Loucy (cell line): ENCODE results near the gene KRT80.

Experiments used
- EZH2phosphoT487 ChIP-seq: fragments of 200-600 bp; IDR thresholded peaks from 2 replicates; pipeline ENCODE4 v1.6.1; 2018; ENCODE audit warnings: antibody characterized with exemption, mild to moderate bottlenecking, moderate library complexity, borderline replicate concordance
- TF ChIP-seq, protein P1 (sequence below): fragments of 200-600 bp; sonication (generic); conservative IDR thresholded peaks from 2 replicates; pipeline ENCODE4 v1.5.1; 2014; ENCODE audit warnings: mild to moderate bottlenecking, antibody characterized with exemption, low read length

DNA sequence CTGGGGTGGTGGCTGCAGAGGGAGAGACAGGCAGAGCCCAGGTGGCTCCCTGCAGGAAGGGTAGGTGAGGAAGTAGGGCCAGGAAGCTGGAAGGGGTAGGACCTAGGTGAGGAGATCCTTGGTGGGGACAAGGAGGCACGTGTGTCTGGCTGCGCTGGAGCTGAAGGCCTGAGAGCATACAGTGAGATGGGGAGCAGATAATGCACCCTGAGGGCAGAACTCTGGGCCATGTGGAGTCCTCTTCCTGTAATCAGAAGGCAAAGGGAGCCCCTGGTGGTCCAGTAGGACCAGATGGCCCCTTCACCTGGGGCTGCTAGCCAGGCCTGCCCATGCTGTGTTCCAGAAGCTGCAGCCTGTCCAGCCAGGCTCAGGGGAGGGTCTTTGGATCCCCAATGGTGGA, 15.3 kb upstream of the KRT80 start:
- TF ChIP-seq, protein P1, sequence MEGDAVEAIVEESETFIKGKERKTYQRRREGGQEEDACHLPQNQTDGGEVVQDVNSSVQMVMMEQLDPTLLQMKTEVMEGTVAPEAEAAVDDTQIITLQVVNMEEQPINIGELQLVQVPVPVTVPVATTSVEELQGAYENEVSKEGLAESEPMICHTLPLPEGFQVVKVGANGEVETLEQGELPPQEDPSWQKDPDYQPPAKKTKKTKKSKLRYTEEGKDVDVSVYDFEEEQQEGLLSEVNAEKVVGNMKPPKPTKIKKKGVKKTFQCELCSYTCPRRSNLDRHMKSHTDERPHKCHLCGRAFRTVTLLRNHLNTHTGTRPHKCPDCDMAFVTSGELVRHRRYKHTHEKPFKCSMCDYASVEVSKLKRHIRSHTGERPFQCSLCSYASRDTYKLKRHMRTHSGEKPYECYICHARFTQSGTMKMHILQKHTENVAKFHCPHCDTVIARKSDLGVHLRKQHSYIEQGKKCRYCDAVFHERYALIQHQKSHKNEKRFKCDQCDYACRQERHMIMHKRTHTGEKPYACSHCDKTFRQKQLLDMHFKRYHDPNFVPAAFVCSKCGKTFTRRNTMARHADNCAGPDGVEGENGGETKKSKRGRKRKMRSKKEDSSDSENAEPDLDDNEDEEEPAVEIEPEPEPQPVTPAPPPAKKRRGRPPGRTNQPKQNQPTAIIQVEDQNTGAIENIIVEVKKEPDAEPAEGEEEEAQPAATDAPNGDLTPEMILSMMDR, result no peak
- no peak for TF ChIP-seq EZH2phosphoT487
